GM12801 (cell line): ENCODE results near the gene SYCE1.

Experiments
- TF ChIP-seq, protein P1 (sequence below): IDR thresholded peaks from one replicate; pipeline ENCODE4 v1.5.1; 2011; ENCODE audit warnings: control low read depth; ENCODE audit not compliant: insufficient read length; ENCODE audit errors: extremely low read depth

The SYCE1 gene

DNA sequence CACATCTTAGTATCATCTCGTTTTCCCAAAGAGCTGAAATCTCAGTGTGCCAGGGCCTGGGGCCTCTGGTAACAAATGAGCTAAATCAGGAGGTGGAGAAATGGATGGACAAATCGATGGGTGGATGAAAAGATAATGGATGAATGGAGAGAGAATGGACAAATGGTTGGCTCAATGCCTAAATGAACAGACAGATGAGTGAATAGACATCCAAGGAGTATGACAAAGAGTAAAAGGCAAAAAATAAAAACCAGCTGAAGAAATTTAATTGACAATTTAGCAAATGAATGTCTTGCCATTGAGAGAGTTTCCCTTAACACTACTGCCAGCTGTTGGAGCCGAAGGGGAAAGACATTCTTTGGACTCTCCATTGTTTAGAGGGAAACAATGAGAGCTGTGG, 8.0 kb downstream of the SYCE1 start:
- TF ChIP-seq, protein P1, sequence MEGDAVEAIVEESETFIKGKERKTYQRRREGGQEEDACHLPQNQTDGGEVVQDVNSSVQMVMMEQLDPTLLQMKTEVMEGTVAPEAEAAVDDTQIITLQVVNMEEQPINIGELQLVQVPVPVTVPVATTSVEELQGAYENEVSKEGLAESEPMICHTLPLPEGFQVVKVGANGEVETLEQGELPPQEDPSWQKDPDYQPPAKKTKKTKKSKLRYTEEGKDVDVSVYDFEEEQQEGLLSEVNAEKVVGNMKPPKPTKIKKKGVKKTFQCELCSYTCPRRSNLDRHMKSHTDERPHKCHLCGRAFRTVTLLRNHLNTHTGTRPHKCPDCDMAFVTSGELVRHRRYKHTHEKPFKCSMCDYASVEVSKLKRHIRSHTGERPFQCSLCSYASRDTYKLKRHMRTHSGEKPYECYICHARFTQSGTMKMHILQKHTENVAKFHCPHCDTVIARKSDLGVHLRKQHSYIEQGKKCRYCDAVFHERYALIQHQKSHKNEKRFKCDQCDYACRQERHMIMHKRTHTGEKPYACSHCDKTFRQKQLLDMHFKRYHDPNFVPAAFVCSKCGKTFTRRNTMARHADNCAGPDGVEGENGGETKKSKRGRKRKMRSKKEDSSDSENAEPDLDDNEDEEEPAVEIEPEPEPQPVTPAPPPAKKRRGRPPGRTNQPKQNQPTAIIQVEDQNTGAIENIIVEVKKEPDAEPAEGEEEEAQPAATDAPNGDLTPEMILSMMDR: no peak

GRCh38 chr10:133555521-133555920, 9.9 kb downstream of the SYCE1 start:
- TF ChIP-seq, protein P1: no peak

DNA sequence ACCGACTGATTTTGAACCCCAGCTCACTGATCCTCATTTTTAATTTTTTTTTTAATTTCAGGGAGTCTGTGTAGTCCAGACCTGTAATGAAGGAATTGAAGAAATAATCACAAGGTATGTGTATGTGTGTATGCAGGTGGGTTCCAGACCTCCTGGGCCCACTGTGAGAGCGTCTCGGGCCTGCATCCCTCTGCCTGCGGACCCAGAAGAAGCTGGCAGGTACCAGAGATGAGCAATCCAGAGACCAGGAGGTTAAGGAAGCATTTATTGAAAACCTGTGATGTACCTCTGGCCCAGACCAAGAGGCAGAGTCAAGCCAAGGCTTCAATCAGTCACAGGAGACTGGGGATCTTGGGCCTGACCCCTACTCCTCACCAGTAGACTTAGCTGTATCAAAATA, 10.8 kb downstream of the SYCE1 start:
- TF ChIP-seq, protein P1: no peak

- TF ChIP-seq, protein P1: no peak
These were observed 20.9 kb downstream of the SYCE1 start for GRCh38 chr10:133544506-133544905.

- TF ChIP-seq, protein P1: no peak
These were observed 27.5 kb downstream of the SYCE1 start for GRCh38 chr10:133537546-133538545.

DNA sequence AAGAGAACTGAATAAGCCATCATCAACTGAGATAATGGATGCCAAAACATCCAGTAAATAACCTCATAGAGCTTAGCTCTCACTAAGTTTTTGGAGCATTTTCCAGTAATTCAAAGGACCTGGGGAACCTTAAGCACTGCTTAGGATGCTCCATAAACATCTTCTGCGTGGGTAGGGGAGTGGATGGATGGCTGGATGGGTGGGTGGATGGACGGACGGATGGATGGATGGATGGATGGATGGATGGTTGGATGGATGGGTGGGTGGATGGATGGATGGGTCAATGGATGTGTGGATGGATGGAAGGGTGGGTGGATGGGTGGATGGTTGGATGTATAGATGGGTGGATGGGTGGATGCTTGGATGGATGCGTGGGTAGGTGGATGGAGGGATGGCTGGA, 29.2 kb downstream of the SYCE1 start:
- TF ChIP-seq, protein P1: no peak

DNA sequence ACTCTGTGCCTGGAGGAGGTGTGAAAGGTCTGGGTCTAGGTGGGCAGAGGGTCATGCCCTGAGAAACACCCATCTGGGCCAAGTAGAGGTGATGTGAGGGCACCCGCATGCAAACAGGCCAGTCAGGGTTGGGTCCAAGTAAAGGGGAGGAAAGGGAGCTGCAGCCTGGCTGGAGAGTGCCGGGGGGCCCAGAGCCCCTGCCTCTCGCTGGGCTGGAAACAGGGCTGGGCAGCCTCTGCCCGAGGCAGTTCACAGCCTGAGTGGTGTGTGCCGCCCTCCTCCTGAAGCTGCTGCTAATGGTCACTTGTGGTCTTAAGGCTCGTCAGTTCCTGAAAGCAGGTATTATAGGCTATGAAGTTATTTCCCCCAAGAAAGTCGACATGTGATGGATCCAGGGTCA, 31.0 kb downstream of the SYCE1 start:
- TF ChIP-seq, protein P1: no peak
